Prostate gland (tissue), 2 donors: ENCODE measurements around the gene C11orf21.

ENCODE experiments used
- POLR2A ChIP-seq: fragments of 450-650 bp; IDR thresholded peaks from one replicate; pipeline ENCODE4 v1.6.1; 2016; ENCODE audit warnings: antibody characterized with exemption, mild to moderate bottlenecking
- POLR2AphosphoS5 ChIP-seq: sonication (generic); formaldehyde crosslinking; IDR thresholded peaks from one replicate; pipeline ENCODE4 v1.6.1; 2017; ENCODE audit warnings: antibody characterized with exemption
- TF ChIP-seq, protein P1 (sequence below), 4 experiments: fragments of 200-600 bp in 2 of 4; fragments of 450-650 bp in 2 of 4; sonication (generic) in 2 of 4; IDR thresholded peaks; 1 replicate in 3 of 4; 2 replicates in 1 of 4; pipeline ENCODE4 v1.5.1; 2016 to 2019; ENCODE audit warnings: antibody characterized with exemption in 4 of 4, mild to moderate bottlenecking in 2 of 4, moderate library complexity in 2 of 4

DNA sequence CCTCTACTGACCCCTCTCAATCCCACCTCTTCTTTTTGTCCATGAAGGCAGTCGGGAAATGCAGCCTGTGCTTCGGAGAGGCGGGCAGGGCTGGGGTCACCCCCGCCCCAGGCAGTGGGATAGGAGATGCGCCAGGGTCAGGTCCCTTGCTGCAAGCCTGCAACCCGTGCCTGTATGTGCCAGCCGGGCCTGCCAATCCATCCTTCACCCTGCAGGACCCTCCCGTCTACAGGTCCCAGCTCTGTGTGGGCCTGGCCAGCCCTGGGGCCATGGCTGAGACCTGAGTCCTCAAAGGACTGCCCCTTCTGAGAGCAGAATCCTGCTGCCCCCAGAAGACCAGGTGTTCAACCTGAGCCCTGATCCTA is 42.3 kb downstream of the C11orf21 start:
- TF ChIP-seq, protein P1, sequence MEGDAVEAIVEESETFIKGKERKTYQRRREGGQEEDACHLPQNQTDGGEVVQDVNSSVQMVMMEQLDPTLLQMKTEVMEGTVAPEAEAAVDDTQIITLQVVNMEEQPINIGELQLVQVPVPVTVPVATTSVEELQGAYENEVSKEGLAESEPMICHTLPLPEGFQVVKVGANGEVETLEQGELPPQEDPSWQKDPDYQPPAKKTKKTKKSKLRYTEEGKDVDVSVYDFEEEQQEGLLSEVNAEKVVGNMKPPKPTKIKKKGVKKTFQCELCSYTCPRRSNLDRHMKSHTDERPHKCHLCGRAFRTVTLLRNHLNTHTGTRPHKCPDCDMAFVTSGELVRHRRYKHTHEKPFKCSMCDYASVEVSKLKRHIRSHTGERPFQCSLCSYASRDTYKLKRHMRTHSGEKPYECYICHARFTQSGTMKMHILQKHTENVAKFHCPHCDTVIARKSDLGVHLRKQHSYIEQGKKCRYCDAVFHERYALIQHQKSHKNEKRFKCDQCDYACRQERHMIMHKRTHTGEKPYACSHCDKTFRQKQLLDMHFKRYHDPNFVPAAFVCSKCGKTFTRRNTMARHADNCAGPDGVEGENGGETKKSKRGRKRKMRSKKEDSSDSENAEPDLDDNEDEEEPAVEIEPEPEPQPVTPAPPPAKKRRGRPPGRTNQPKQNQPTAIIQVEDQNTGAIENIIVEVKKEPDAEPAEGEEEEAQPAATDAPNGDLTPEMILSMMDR (IDR thresholded peaks at IDR 0.05): no peak
- TF ChIP-seq POLR2A (no peak), POLR2AphosphoS5 (no peak)
